COLO668 (cell line): ENCODE results near the gene SPAG16.
A peak's percentile ranks its signal among the peaks of the same experiment; 100 is the strongest.

Experiments used
- DNase-seq: peaks from one replicate; lab custom pipeline; 2025; ENCODE audit not compliant: unreplicated experiment; lab: John Stamatoyannopoulos, UW

The SPAG16 gene

DNA sequence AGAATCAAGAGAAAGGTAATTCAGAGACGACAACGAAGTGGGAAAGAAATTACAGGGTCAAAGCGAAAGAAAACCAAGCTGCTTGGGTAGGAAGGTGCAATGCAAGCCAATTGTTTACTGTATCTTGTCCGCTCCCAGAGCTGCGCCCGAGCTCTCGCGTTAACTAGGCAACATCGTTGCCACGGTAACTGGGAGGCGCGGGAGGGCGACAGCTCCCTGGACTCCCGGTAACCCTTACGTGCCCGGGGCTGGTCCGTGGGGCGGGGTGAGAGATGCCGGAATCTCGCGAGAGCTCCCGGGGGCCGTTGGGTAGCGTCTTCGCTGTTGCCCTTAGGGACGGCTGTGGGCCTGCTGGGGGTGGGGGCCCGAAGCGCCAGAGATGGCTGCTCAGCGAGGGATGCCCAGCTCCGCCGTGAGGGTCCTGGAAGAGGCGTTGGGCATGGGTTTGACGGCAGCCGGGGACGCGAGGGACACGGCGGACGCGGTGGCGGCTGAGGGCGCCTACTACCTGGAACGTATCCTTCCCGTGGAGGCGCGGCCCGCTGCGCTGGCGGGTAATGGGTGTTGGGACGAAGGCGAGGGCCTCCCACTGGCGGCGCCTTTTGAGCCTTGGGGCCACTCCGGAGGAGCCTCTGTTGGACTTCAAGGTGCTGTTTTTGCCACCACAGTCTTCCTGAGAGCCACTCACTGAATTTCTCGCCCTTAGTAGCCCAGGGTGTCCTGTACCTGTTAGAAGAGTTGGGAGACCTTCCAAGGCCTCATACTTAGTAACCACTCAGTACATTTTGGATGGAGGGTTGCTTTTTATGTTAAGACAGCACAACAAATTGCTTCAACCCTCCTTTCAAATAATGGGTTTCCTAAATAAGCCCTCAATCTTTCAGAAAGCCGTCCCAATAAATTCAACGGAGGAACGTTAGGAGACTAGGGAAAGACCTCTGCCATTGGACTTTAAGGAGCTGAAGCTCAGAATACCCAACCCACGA, at the start of gene SPAG16:
SPAG16 (plus strand) TSS at position 360 of the 986 bp plus-strand sequence.
- peak; percentile 97 for DNase-seq

DNA sequence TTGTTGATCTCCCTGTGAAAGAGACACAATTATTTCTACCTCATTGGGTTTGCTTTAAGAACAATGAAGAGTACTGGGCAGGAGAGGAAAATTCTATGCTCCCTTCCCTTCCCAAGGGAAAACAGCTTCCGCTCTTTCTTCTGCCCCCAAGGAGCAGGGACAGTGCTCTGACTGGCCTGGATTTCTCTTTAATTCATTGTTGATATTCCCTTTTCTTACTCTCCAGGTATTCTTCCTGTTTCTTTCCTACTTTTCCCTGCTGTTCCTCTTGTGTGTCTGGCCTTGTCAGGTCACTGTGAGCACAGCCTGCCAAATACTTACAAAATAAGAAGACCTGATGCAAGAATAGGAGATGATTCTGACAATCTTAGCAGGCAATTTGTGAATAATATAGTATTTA, 49.6 kb upstream of the SPAG16 start:
- no peak for DNase-seq

DNA sequence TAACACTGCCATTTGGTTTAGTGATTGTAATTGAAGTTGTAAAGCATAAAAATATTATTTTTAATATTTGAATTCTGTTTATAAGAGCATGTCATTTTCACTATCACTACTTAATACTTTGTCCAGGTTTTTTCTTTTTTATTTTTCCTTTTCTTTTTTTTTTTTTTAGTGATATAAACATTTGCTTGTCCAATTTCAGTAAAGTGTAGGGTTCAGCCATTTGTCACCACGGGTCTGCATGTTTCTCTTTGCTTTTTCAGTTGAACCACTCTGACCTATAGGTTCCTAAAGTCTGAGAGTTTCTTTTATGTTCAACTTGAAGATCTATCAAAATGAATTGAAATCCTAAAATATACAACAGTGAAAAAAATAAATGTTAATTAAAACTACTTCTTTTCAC, 48.5 kb upstream of the SPAG16 start:
- DNase-seq: no peak

DNA sequence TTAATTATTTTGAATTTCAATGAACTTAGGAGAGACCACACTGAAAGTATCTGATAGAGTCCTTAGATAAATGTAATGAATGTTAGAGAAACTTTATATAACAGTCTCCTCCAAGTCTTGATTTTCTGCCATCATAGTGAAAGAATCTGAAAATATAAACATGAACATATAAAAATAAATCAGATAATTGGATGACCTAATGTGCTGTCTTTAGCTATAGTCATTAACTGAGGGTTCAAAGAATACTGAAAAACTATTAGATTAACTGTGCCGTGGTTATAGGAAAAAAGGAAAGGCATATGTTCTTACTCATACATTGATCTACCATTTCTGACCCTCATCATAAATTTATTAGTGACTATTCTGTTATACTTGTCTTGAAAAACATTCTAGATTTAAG, 47.0 kb upstream of the SPAG16 start:
- DNase-seq: no peak

DNA sequence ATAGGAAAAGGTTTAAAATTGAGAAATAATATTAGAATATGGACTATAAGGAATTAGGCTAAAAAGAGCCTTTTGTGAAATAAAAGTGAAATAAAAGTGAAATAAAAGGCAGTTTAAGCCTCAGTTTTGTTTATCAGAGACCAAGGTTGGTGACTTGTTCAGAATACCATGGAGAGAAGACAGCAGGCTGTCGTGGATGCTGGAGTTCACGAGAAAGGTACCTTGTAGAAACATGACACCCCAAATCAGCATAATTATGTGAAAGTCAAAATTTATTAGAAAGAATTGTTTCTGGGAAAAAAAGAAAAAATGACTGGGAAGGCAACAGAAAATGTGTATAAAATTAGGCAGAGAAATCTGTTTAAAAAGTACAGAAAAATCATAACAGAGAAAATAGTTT, 46.5 kb upstream of the SPAG16 start:
- no peak for DNase-seq

DNA sequence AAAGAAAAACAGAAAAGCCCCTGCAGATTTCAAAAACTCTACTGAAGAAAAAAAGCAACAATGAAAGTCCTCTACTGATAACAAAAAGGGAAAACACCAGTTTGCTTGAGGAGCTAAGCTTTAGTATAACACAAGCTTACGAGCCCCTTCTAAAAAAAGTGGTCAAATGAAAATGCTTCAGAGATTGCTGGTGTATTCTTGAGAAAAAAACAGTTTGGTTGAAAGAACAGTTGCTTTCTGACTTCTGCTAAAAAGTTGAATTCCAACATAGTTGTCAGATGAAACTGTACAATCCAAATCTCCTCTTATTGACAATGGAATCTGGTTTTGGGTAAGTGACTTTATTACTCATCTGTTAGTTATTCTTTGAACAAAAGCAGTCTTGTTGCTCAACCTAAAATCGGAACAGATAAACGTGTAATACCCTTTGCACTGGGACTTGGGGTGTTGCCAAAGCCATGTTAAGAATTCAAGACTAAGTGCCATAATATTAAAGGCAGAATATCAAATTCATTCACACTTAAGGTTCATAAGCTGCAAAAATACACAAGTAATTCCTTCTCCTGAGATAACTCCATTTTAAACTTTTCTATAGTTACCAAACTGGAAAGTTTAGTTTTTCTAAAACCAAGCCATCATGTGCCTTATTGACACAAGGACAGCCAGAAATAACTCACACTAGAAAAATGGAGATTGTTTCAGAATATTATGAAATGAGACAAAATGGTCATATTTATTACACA, 45.3 kb upstream of the SPAG16 start:
- no peak for DNase-seq

DNA sequence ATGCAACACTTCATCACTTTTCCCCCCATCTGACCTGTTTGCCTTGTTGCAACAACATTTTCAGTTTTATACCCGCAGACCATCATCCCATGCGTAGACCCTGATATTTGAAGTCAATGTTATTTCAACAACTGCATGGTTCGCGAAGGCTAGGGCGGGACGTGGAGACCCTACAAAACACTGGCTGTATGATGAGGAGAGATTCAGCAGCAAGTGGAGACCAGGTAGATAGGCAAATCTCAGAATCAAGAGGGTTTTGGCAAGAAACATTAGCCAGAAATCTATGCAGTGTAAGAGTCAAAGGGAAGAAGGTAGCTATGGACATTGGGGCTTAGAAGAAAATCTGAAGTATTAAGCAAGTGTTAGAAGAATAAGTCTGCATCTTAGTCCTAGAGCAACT, 42.4 kb upstream of the SPAG16 start:
- no peak for DNase-seq

DNA sequence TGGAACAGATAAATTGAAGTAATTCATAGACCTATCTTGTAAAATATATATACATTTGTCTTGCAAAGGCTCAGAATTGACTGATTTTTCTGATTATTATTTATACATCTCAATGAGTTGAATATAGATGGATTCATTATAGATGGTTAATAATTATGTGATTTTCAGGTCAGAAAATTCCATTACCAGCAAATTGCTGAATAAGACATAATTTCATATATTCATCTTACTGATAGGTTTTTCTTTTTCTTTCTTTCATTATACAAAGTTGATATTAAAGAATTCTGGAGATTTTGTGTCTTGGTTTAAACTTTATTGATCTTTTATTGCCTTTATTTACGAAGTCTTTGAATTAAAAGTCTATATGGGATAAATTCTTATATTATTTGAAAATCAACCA, 41.6 kb upstream of the SPAG16 start:
- DNase-seq: no peak

DNA sequence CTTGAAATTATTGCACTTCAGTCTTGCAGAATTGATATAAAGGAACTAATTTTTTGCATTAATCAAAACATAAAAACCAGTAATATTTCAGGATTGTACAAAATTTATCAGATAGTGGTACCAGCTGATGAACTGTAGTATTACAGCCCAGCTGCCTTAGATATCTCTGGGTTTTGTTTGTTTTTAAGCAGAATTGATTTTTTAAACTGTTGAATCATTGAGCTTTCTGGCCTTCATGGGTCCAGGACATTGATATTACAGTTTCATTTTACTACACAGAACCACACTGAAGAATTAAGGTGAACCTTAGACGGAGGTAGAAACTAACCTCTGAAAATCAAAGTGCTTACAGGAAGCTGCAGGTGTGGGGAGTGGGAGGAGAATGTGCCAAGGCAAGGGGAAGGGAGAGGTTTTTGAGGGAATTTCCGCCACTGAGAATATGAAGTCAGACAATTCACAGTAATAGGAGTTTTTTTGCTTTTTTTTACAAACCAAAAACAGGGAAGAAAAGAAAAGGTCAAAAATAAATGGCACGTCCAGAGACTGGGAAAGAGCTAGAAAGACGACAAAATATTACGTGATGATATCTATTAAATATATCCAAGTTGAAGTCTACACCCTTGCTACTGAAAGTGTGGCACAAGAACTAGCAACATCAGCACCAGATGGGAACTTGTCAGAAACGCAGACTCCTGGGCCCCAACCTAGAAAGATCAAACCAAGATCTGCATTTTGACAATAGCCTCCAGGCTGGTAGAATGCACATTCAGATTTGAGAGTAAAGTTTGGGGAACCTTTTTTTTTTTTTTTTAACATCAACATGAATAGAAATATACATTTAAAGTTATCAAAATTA, 40.8 kb upstream of the SPAG16 start:
- DNase-seq: no peak

DNA sequence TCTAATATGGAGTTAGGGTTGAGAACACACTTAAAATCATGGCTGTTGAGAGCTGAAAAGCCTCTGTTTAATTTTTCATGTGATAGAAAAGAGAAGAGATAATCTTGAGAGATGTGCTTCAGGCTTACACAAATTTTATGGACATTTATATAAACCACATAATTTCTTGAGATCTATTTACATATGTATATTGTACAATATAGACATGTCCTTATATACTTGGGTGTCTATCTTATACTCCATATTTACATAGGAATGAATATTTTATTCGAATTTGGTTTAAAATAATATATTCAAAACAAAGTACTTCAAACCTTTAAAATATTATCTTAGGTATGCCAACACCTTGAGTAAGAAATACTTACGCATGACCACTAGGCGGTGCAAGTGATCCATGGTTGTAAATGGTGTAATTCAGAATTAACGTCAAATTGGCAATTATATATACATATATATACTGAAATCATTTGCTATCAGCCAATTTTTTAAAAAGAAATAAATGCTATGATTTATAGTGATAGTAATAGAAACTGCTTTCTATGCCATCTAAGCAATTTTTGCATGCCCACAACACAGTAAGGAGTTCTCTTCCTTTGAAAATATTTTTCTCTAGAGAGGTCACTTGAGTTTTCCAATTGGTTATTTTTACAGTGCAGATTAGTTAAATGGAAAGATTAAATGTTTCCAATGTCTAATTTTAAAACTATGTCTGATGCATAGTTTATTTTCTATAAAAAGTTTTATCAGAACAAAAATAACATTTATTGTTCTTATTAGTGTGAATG, 37.6 kb upstream of the SPAG16 start:
- peak; percentile 55 for DNase-seq

DNA sequence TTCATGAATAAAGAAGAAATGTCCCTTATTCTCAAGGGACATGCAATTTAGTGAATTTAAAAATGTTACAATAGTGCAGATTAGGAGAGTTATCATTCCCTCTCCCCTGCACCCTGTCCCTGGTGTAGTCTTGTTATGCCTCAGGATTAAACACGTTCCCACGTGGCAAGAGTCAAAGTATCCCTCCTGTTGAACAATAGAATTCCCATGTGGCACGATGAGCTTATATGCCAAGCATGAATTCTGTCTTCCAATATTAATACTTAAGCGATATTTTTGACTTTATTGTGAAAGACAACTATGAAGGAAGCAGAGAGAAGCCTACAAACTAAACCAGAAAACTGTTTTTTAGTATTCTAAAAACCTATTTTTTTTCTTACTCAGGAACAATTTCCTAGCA, 36.7 kb upstream of the SPAG16 start:
- no peak for DNase-seq

DNA sequence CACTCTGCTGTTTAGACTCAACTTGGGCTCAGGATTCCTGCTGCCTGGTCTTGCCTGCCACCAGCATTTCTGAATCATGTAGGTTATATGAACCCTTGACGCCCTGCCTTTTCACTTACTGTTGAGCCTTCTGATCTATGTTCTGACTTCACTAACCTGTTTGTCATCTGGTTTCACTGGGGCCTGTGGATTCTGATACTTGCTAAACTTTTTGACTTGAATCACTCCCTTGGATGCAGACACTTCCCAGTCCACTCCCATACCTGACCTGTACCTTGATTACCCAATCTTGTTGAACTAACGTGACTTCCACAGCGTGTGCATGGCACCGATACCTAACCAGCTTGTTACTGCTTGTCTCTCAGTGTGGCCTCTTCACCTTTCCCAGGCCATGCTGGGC, 35.6 kb upstream of the SPAG16 start:
- no peak for DNase-seq

DNA sequence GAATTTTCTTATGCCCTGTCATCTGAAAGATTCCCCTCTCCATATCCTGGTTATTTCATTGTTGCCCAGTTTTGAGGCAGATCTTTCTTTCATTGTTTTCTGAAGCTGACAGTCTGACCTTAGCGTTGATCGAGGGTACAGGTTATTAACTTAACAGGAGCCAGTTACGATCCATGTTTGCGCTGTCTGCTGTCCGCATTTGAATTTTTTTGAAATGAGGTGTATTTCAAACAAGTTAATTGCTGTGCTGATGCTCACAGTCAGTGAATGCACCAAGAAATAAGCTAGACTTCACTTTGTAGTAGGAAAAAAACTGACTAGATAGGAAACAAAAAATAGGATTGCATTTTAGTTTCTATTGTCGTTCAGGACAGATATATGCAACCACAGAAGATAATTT, 34.8 kb upstream of the SPAG16 start:
- no peak for DNase-seq

DNA sequence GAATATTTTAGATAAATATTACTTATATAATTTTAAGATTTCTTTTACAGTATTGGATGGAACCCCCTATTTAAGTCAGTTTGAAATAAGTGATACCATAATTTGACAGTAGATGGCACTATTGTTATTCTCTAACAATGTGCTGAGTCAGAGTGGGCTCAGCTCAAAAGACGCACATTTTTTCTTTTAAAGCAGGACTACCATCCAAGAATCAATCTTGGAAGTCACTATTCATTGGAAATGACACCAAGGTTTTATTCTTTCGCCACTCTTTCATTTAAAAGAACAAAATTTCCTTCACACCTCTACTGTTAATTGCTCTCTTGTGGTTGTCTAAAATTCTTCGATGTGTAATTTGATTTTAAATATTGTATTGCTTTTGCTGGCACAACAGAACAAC, 32.6 kb upstream of the SPAG16 start:
- no peak for DNase-seq

DNA sequence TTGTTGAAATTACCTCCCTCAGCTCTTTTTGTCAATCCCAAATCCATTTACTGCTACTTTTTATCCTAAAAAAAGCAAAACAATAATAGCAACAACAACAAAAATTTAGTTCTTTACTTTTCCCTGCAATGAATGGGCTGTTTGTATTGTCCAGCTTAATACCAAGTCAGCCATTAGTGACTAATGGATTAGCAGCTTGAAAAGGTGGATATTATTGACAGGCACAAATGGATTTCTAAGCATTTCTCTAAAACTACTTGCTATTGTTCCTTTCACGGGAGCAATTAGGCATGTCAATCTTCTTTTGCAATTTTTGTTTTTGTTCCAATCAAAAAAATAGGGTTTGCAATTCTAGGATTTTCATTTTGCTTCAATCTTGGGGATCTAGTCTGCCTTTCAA, 32.1 kb upstream of the SPAG16 start:
- DNase-seq: no peak

DNA sequence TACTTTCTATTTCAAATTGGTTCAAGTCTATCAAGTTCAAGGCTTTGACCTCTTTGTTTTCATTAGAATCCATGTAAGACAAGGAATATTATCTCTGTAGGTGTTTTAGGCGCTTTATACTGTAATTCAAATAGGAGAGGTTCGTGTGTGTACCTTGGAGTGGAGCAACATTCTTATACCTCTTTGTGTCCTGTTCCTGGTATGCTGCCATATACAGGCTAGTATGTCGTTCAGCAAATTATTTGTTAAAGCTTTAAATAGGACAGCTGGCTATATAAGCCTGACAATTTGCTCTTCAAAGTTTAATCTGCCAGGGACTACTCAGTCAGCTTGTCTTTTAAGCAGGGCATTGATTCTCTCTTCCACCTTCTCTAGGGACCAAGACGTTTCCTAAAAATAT, 31.1 kb upstream of the SPAG16 start:
- DNase-seq: no peak

DNA sequence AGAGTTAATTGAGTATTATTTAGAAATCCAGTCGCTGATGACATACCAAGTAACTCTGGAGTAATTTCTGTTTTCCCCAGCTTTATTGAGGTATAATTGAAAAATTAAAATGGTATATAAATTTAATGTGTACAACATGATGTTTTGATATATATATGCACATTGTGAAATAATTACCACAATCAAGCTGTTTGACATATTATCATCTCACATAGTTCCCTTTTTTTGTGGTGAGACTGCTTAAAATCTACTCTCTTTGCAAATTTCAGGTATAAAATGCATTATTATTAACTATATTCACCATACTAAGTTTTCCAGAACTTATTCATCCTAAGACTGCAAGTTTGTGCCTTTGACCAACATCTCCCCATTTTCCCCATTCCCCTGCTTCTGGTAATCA, 25.0 kb upstream of the SPAG16 start:
- no peak for DNase-seq

DNA sequence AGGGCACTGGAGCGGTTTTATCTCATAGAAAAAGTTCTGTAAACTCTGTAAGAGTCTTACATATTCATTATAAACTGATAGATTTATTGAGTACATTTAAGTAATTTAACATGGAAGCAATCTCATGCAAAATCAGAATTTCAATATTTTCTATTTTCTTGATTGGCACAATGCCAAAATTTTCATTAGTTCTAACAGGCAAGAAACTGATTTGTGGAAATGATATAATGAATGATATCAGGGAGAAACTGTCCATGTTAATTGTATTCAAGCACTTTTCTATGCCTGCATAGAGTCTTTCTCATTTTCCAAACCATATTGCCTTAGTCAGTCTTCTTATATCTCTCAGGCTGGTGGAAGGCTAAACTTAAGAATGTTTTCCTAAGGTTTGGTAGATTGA, 23.0 kb upstream of the SPAG16 start:
- no peak for DNase-seq

DNA sequence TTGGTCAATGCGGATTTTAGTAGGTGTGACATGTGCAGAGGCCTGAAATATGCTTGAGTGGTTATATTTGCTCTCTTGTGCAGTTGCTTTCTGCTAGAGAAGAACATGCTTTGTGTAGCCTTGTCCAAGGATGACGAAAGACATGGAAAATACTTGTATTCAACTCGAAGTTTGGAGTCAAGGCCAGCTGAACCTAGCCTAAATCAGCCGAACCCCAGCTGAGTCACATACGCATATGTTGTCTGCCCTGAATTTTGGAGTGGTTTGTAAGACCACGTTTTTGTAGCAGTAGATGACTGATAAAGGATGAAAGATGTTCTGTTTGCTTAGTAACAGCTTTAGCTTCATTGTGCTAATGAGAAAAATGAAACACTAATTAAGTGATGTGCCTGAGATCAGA, 22.5 kb upstream of the SPAG16 start:
- DNase-seq: no peak

DNA sequence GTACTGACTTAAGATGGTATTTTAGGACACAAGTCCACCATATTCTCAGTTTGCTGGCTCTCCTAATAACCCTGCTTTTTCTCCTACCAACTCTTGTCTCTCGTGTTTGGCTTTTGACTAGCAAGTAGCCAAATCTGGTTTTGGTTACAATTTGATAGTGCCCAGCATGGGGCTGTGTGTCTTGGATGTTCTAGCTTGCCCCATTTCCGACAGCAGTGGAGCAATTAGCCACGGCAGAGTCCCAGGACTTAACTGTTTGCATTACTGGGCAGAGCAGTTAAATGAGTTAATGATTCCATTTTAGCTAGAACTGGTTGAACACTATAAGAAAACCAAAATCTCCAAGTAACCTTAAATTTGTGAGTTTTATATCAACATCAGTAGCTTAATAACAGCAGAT, 18.6 kb upstream of the SPAG16 start:
- no peak for DNase-seq

DNA sequence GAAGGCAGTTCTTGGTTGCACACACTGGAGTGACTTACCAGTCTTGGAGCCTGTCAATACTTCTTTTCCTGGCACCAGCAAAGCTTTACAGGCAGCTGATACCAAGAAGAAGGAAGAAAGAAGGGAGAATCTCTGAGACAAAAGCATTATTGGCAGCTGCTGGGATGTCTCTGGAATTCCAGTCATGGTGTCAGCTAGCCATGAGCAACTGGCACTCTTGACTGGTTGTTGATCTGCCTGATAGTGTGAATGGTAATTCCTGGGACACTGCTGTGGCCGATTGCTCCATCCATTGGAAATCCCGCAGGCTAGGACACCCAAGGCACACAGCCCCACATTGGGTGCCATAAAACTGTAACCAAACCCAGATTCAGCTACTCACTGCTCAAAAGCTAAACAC, 17.8 kb upstream of the SPAG16 start:
- DNase-seq: no peak
